Keratinocyte (primary cell): ENCODE measurements around the gene KRT8.

Experiments
- CTCF ChIP-seq, 3 experiments: IDR thresholded peaks in 1 of 3; conservative IDR thresholded peaks in 1 of 3; optimal IDR thresholded peaks in 1 of 3; 2 replicates in 2 of 3; 3 replicates in 1 of 3; pipeline versions ENCODE3 to v1.5.1; 2011; ENCODE audit warnings: low read length in 3 of 3, mild to moderate bottlenecking in 3 of 3, moderate library complexity in 2 of 3, control low read depth in 1 of 3, inconsistent platforms in 1 of 3; ENCODE audit not compliant: insufficient read depth in 2 of 3; ENCODE audit errors: extremely low read depth in 1 of 3
- EZH2 ChIP-seq: IDR thresholded peaks from one replicate; pipeline ENCODE4 v1.6.1; 2012; ENCODE audit warnings: inconsistent platforms, mild to moderate bottlenecking, low read length, moderate library complexity

- no peak for TF ChIP-seq CTCF (optimal IDR thresholded peaks at IDR 0.05 in 1 of 3, IDR thresholded peaks at IDR 0.05 in 1 of 3, conservative IDR thresholded peaks at IDR 0.05 in 1 of 3; ENCODE audit: extremely low read depth in 1 of 3, insufficient read depth in 2 of 3, low read length in 3 of 3)
- no peak for TF ChIP-seq EZH2
Observed at GRCh38 chr12:52945389-52946232, 40.7 kb upstream of the KRT8 start.
